Measurements from ENCODE around the gene SRGAP2B.
"Not testable (repeated sequence)": the region's sequence is repeated elsewhere in the genome, so short reads cannot be mapped to it uniquely, and the experiment has no call there.

DNA sequence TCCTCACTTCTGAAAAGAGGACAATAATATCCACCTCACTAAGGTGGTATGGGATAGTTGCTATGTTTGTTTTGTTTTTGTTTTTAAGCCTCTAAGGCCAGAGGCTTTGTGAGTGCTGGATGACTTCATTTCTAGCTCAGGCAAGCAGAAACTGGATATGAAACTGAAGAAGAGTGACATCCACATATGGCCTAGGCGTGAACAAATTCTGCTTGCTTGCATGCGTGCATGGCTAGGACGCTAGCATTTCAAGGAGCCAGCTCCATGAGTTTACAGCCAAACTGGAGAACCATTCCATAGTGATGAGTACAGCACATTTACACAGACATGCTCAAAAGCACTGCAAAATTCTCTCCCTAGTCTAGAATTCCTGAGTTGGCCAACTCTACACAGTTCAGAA is 36.9 kb downstream of the SRGAP2B start:
- TF ChIP-seq, protein P1, sequence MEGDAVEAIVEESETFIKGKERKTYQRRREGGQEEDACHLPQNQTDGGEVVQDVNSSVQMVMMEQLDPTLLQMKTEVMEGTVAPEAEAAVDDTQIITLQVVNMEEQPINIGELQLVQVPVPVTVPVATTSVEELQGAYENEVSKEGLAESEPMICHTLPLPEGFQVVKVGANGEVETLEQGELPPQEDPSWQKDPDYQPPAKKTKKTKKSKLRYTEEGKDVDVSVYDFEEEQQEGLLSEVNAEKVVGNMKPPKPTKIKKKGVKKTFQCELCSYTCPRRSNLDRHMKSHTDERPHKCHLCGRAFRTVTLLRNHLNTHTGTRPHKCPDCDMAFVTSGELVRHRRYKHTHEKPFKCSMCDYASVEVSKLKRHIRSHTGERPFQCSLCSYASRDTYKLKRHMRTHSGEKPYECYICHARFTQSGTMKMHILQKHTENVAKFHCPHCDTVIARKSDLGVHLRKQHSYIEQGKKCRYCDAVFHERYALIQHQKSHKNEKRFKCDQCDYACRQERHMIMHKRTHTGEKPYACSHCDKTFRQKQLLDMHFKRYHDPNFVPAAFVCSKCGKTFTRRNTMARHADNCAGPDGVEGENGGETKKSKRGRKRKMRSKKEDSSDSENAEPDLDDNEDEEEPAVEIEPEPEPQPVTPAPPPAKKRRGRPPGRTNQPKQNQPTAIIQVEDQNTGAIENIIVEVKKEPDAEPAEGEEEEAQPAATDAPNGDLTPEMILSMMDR (IDR thresholded peaks at IDR 0.05), result not testable (repeated sequence)
- not testable (repeated sequence) for TF ChIP-seq POLR2A (IDR thresholded peaks at IDR 0.05)
